ENCODE results near the gene RAI14.

The RAI14 gene

DNA sequence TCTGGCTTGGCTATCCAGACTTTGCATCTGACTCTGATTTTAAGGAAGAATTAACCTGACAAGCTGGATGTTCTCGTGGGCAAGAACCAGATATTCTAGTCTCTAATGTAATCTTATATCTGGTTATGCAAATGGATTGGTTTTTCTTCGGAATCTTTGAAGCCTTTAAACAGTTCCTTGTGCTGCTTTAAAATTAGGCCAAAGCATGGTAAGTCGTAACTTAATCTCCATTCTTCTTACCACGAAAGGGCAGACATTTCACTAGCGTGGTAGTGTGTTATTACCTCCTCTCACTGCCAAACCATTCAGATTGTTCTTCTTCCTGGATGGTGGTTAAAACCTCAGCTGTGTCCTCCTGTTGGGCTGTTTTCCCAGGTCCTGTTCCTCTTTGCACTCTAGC, 148.8 kb downstream of the RAI14 start:
- Histone ChIP-seq H3K36me3 (ENCODE audit: control insufficient read depth in 2 of 2, insufficient read depth in 2 of 2, low read length in 2 of 2) (no peaks in the 10 kb centered on the region), H3K9me3 (ENCODE audit: control insufficient read depth in 2 of 2, low read length in 2 of 2) (no peaks in the 10 kb centered on the region), H3K4me3 (ENCODE audit: low read length in 2 of 2) (no peak overlapping the region), H3K27ac (ENCODE audit: low read depth in 2 of 2, low read length in 2 of 2) (no peak overlapping the region), H3K9ac (ENCODE audit: low read depth in 1 of 2, low read length in 2 of 2) (no peak overlapping the region), H3K4me1 (ENCODE audit: control insufficient read depth in 2 of 2, insufficient read depth in 2 of 2, low read length in 2 of 2) (no peaks in the 10 kb centered on the region), H3K27me3 (ENCODE audit: control insufficient read depth in 2 of 2, insufficient read depth in 2 of 2, low read length in 2 of 2) (no peaks in the 10 kb centered on the region)

GRCh38 chr5:34806532-34806931, 150.4 kb downstream of the RAI14 start:
- no peak overlapping the region for H3K4me3 ChIP-seq (ENCODE audit: low read length in 2 of 2)
- no peak overlapping the region for H3K27ac ChIP-seq (ENCODE audit: low read depth in 2 of 2, low read length in 2 of 2)
- no peak overlapping the region for H3K9ac ChIP-seq (ENCODE audit: low read depth in 1 of 2, low read length in 2 of 2)
- no peaks in the 10 kb centered on the region for H3K4me1 ChIP-seq (ENCODE audit: control insufficient read depth in 2 of 2, insufficient read depth in 2 of 2, low read length in 2 of 2)
- H3K9me3 ChIP-seq (ENCODE audit: control insufficient read depth in 2 of 2, low read length in 2 of 2), result no peaks in the 10 kb centered on the region
- H3K36me3 ChIP-seq (ENCODE audit: control insufficient read depth in 2 of 2, insufficient read depth in 2 of 2, low read length in 2 of 2), result no peaks in the 10 kb centered on the region
- no peaks in the 10 kb centered on the region for H3K27me3 ChIP-seq (ENCODE audit: control insufficient read depth in 2 of 2, insufficient read depth in 2 of 2, low read length in 2 of 2)

DNA sequence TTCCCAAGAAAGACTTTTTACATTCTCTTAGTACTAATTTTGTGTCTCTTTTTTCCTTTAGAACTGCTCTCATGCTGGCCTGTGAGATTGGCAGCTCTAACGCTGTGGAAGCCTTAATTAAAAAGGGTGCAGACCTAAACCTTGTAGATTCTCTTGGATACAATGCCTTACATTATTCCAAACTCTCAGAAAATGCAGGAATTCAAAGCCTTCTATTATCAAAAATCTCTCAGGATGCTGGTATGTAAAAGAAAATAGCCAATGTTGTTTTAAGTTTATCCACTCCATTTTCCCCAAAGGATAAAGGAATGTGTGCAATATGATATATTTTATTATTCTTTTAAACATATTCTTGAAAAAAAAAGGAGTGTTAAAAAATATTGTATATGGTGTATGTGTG, 155.6 kb downstream of the RAI14 start:
- no peak overlapping the region for H3K27ac ChIP-seq (ENCODE audit: low read depth in 2 of 2, low read length in 2 of 2)
- no peaks in the 10 kb centered on the region for H3K9me3 ChIP-seq (ENCODE audit: control insufficient read depth in 2 of 2, low read length in 2 of 2)
- no peak overlapping the region for H3K4me3 ChIP-seq (ENCODE audit: low read length in 2 of 2)
- H3K4me1 ChIP-seq (ENCODE audit: control insufficient read depth in 2 of 2, insufficient read depth in 2 of 2, low read length in 2 of 2), result no peaks in the 10 kb centered on the region
- H3K9ac ChIP-seq (ENCODE audit: low read depth in 1 of 2, low read length in 2 of 2), result no peak overlapping the region
- H3K27me3 ChIP-seq (ENCODE audit: control insufficient read depth in 2 of 2, insufficient read depth in 2 of 2, low read length in 2 of 2), result no peaks in the 10 kb centered on the region
- H3K36me3 ChIP-seq (ENCODE audit: control insufficient read depth in 2 of 2, insufficient read depth in 2 of 2, low read length in 2 of 2), result no peaks in the 10 kb centered on the region

- Histone ChIP-seq H3K9me3 (ENCODE audit: control insufficient read depth in 2 of 2, low read length in 2 of 2) (no peaks in the 10 kb centered on the region), H3K36me3 (ENCODE audit: control insufficient read depth in 2 of 2, insufficient read depth in 2 of 2, low read length in 2 of 2) (no peaks in the 10 kb centered on the region), H3K9ac (ENCODE audit: low read depth in 1 of 2, low read length in 2 of 2) (no peak overlapping the region), H3K4me1 (ENCODE audit: control insufficient read depth in 2 of 2, insufficient read depth in 2 of 2, low read length in 2 of 2) (no peaks in the 10 kb centered on the region), H3K4me3 (ENCODE audit: low read length in 2 of 2) (no peak overlapping the region), H3K27ac (ENCODE audit: low read depth in 2 of 2, low read length in 2 of 2) (no peak overlapping the region), H3K27me3 (ENCODE audit: control insufficient read depth in 2 of 2, insufficient read depth in 2 of 2, low read length in 2 of 2) (no peaks in the 10 kb centered on the region)
Observed at GRCh38 chr5:34813509-34813908, 157.4 kb downstream of the RAI14 start.

DNA sequence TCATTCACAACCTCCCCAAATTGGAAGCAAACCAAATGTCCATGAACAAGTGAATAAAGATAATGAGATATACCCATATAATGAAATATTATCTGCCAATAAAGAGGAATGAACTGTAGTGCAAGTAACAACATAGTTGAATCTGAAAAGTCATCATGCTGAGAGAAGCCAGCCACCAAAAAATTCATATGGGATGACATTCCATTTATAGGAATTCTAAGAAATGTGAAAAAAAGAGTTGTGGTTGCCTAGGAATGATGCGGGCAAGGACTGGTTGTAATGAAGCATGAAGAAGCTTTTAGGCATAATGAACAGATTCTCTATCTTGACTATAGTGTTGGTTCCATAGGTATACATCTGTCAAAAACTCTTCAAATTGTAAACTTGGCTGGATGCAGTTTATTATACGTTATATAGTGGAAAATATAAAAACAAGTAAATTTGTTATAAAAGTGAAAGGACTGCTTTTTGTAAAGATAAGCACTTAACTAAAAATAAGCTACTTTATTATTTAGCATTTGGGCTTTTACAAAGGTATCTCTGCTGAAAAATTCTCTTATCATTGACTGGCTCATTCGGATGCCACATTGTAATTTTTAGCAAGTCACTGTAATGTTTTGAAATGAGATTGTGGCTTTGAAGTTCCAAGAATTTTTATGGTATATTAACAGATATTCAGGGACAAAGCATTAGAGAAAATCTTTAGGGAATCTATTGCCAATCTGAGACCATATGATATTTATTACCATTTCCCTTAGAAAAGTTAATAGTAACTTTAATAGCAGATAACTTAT, 161.6 kb downstream of the RAI14 start:
- Histone ChIP-seq H3K9ac (ENCODE audit: low read depth in 1 of 2, low read length in 2 of 2) (no peak overlapping the region), H3K4me3 (ENCODE audit: low read length in 2 of 2) (no peak overlapping the region), H3K9me3 (ENCODE audit: control insufficient read depth in 2 of 2, low read length in 2 of 2) (no peaks in the 10 kb centered on the region), H3K4me1 (ENCODE audit: control insufficient read depth in 2 of 2, insufficient read depth in 2 of 2, low read length in 2 of 2) (no peaks in the 10 kb centered on the region), H3K27me3 (ENCODE audit: control insufficient read depth in 2 of 2, insufficient read depth in 2 of 2, low read length in 2 of 2) (no peaks in the 10 kb centered on the region), H3K27ac (ENCODE audit: low read depth in 2 of 2, low read length in 2 of 2) (no peak overlapping the region), H3K36me3 (ENCODE audit: control insufficient read depth in 2 of 2, insufficient read depth in 2 of 2, low read length in 2 of 2) (no peaks in the 10 kb centered on the region)

DNA sequence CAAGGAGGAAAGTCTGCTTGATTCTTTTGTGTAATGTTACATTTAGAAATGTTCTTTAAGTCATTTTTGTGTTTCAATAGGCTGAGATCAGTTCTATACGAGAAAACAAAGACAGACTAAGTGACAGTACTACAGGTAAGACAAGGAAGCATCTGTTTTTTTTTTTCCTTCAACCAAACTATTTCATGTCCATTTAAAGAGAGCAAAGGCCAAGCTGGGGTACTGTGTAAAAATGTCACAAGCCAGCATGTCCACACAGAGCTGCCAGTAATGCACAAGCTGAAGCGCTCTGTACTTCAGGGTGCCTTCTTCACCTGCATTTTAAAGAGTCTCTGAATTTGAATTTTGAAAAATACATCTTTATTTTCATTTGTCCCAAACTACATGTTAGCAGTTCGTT, 162.6 kb downstream of the RAI14 start:
- Histone ChIP-seq H3K36me3 (ENCODE audit: control insufficient read depth in 2 of 2, insufficient read depth in 2 of 2, low read length in 2 of 2) (no peaks in the 10 kb centered on the region), H3K4me1 (ENCODE audit: control insufficient read depth in 2 of 2, insufficient read depth in 2 of 2, low read length in 2 of 2) (no peaks in the 10 kb centered on the region), H3K27me3 (ENCODE audit: control insufficient read depth in 2 of 2, insufficient read depth in 2 of 2, low read length in 2 of 2) (no peaks in the 10 kb centered on the region), H3K4me3 (ENCODE audit: low read length in 2 of 2) (no peak overlapping the region), H3K9ac (ENCODE audit: low read depth in 1 of 2, low read length in 2 of 2) (no peak overlapping the region), H3K27ac (ENCODE audit: low read depth in 2 of 2, low read length in 2 of 2) (no peak overlapping the region), H3K9me3 (ENCODE audit: control insufficient read depth in 2 of 2, low read length in 2 of 2) (no peaks in the 10 kb centered on the region)

DNA sequence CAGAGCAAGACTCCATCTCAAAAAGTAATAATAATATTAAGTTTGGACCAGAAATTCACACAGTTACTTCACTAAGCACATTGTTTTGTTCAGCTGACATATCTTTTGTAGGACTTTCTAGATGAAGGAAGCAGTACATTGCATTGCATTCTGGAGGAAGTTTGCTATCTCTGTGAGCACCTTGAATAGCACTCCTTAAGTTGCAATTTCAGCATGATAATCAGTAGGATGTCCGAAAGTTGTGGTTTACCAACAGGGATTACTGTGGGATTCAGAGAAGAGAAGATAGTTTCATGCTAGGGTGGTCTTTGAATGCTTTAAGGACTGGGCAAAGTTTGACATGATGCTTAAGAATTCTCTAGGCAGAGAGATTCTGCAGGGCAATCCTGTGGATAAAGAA, 164.5 kb downstream of the RAI14 start:
- Histone ChIP-seq H3K27me3 (ENCODE audit: control insufficient read depth in 2 of 2, insufficient read depth in 2 of 2, low read length in 2 of 2) (no peaks in the 10 kb centered on the region), H3K9ac (ENCODE audit: low read depth in 1 of 2, low read length in 2 of 2) (no peak overlapping the region), H3K4me1 (ENCODE audit: control insufficient read depth in 2 of 2, insufficient read depth in 2 of 2, low read length in 2 of 2) (no peaks in the 10 kb centered on the region), H3K36me3 (ENCODE audit: control insufficient read depth in 2 of 2, insufficient read depth in 2 of 2, low read length in 2 of 2) (no peaks in the 10 kb centered on the region), H3K4me3 (ENCODE audit: low read length in 2 of 2) (no peak overlapping the region), H3K9me3 (ENCODE audit: control insufficient read depth in 2 of 2, low read length in 2 of 2) (no peaks in the 10 kb centered on the region), H3K27ac (ENCODE audit: low read depth in 2 of 2, low read length in 2 of 2) (no peak overlapping the region)

GRCh38 chr5:34822956-34823715, 167.0 kb downstream of the RAI14 start:
- H3K4me1 ChIP-seq (ENCODE audit: control insufficient read depth in 2 of 2, insufficient read depth in 2 of 2, low read length in 2 of 2), result no peaks in the 10 kb centered on the region
- no peak overlapping the region for H3K4me3 ChIP-seq (ENCODE audit: low read length in 2 of 2)
- no peaks in the 10 kb centered on the region for H3K9me3 ChIP-seq (ENCODE audit: control insufficient read depth in 2 of 2, low read length in 2 of 2)
- no peak overlapping the region for H3K27ac ChIP-seq (ENCODE audit: low read depth in 2 of 2, low read length in 2 of 2)
- H3K27me3 ChIP-seq (ENCODE audit: control insufficient read depth in 2 of 2, insufficient read depth in 2 of 2, low read length in 2 of 2), result no peaks in the 10 kb centered on the region
- H3K36me3 ChIP-seq (ENCODE audit: control insufficient read depth in 2 of 2, insufficient read depth in 2 of 2, low read length in 2 of 2), result peaks cover 3 to 4% of the 10 kb centered on the region in 2 donors
- H3K9ac ChIP-seq (ENCODE audit: low read depth in 1 of 2, low read length in 2 of 2), result no peak overlapping the region

DNA sequence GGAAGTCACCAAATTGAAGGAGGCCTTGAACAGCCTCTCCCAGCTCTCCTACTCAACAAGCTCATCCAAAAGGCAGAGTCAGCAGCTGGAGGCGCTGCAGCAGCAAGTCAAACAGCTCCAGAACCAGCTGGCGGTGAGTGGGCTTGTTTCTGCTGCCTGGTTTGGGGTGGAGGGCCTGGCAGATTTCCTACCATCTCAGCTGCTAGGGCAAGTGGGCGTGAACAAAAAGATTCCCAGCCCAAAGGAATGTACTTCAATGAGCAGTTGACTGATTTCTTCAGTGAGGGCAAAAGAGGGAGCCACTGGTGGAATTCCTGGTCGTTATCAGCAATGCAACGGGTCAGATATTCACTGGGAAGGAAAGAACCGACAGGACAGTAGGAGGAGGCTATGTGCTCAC, 170.2 kb downstream of the RAI14 start:
- no peak overlapping the region for H3K9ac ChIP-seq (ENCODE audit: low read depth in 1 of 2, low read length in 2 of 2)
- H3K27ac ChIP-seq (ENCODE audit: low read depth in 2 of 2, low read length in 2 of 2), result no peak overlapping the region
- H3K9me3 ChIP-seq (ENCODE audit: control insufficient read depth in 2 of 2, low read length in 2 of 2), result no peaks in the 10 kb centered on the region
- H3K27me3 ChIP-seq (ENCODE audit: control insufficient read depth in 2 of 2, insufficient read depth in 2 of 2, low read length in 2 of 2), result no peaks in the 10 kb centered on the region
- no peaks in the 10 kb centered on the region for H3K4me1 ChIP-seq (ENCODE audit: control insufficient read depth in 2 of 2, insufficient read depth in 2 of 2, low read length in 2 of 2)
- no peak overlapping the region for H3K4me3 ChIP-seq (ENCODE audit: low read length in 2 of 2)
- peaks cover 3 to 4% of the 10 kb centered on the region in 2 donors for H3K36me3 ChIP-seq (ENCODE audit: control insufficient read depth in 2 of 2, insufficient read depth in 2 of 2, low read length in 2 of 2)

DNA sequence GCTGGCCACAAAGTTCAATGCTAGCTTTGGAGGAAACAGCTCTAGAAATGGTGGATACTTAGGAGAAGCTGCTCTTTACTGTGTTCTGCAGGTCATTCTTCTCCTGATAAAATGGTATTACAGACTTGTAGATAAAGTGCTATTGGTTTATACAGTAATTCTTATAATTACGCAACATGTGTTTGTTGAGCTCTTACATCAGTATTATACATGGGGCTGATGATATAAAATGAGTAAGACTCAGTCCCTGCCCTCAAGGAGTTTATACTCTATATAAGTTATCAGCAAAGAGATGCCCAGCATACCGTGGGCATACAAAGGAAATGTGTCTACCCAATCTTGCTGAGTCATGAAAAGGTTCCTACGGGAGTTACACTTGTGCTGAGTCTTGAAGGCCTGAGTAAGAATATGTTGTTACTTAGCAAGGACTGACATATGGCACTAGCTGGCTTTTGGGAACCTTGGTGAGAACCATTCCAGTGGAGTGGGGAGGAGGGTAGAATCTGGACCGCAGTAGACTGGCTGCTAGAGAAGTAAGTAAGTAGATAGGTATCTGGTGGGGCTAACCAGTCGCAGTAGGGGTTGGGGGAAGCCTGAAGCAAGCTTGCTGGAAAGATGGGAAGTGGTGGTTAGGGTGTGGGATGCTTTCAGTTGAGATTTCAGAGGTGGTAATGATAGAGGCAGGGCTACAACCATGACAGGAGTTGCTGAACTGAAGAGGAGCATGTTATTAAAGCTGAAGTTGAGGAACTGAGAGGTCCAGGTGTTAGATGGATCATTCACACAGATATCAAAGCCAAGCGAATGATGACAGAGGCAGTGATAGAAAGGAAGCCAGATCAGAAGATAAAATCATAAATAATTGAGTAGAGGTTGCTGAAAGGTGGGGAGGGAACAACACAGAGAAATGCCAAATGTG, 171.7 kb downstream of the RAI14 start:
- no peak overlapping the region for H3K9ac ChIP-seq (ENCODE audit: low read depth in 1 of 2, low read length in 2 of 2)
- peaks cover 3 to 4% of the 10 kb centered on the region in 2 donors for H3K36me3 ChIP-seq (ENCODE audit: control insufficient read depth in 2 of 2, insufficient read depth in 2 of 2, low read length in 2 of 2)
- no peaks in the 10 kb centered on the region for H3K27me3 ChIP-seq (ENCODE audit: control insufficient read depth in 2 of 2, insufficient read depth in 2 of 2, low read length in 2 of 2)
- no peak overlapping the region for H3K4me3 ChIP-seq (ENCODE audit: low read length in 2 of 2)
- H3K9me3 ChIP-seq (ENCODE audit: control insufficient read depth in 2 of 2, low read length in 2 of 2), result no peaks in the 10 kb centered on the region
- no peak overlapping the region for H3K27ac ChIP-seq (ENCODE audit: low read depth in 2 of 2, low read length in 2 of 2)
- no peaks in the 10 kb centered on the region for H3K4me1 ChIP-seq (ENCODE audit: control insufficient read depth in 2 of 2, insufficient read depth in 2 of 2, low read length in 2 of 2)

All from mucosa of rectum (tissue), 2 donors.